Colonic mucosa (tissue), 4 donors: ENCODE measurements around the gene CGB7. TPM values are rescaled to one million over a fixed set of nuclear protein-coding genes. Genes with fewer than 3 reads are reported as not detected.
"Not testable (repeated sequence)": the region's sequence is repeated elsewhere in the genome, so short reads cannot be mapped to it uniquely, and the experiment has no call there.

ENCODE experiments used
- DNase-seq: peaks from one replicate; pipeline ENCODE4 v3.0.0-alpha.2; 2020
- H3K27ac ChIP-seq: fragments of 200-600 bp; one replicate; pipeline ENCODE4 v1.8.0; 2021
- H3K27me3 ChIP-seq: fragments of 200-600 bp; one replicate; pipeline ENCODE4 v1.8.0; 2021
- H3K36me3 ChIP-seq: fragments of 200-600 bp; one replicate; pipeline ENCODE4 v1.8.0; 2021
- H3K4me1 ChIP-seq: fragments of 200-600 bp; one replicate; pipeline ENCODE4 v1.8.0; 2021; ENCODE audit warnings: mild to moderate bottlenecking
- H3K4me3 ChIP-seq: fragments of 200-600 bp; one replicate; pipeline ENCODE4 v1.8.0; 2021
- H3K9ac ChIP-seq, 2 donors: one replicate each; pipeline ENCODE4 v1.7.0; 2013; ENCODE audit warnings: control low read depth in 2 of 2, low read depth in 2 of 2, low read length in 2 of 2
- H3K9me3 ChIP-seq: fragments of 200-600 bp; one replicate; pipeline ENCODE4 v1.8.0; 2021
- intact Hi-C: fragments of 100-400 bp; cut with DNase I; formaldehyde crosslinking; loops from one replicate; pipeline ENCODE4 v1.14.1; 2022
- total RNA-seq, 2 donors: library from RNA; stranded (reverse); fragmentation: NEBNext Ultra II Directional in 1 of 2; extraction: Animal tissue kit (Norgen Biotek cat#: 25700) in 1 of 2; gene quantifications; one replicate each; pipeline ENCODE4 v1.2.1, GENCODE V29; 2021
- TF ChIP-seq, protein P1 (sequence below): fragments of 200-600 bp; IDR thresholded peaks from one replicate; pipeline ENCODE4 v1.8.0; 2022; ENCODE audit warnings: antibody characterized with exemption, mild to moderate bottlenecking
- donor health status: healthy.
- donor health status: DM: no; HTN: no; CAD: no.
- donor health status: DM: no; HTN: no; CAD: no.

Gene CGB7
- total RNA-seq, 2 donors from 2014 or later: not detected

DNA sequence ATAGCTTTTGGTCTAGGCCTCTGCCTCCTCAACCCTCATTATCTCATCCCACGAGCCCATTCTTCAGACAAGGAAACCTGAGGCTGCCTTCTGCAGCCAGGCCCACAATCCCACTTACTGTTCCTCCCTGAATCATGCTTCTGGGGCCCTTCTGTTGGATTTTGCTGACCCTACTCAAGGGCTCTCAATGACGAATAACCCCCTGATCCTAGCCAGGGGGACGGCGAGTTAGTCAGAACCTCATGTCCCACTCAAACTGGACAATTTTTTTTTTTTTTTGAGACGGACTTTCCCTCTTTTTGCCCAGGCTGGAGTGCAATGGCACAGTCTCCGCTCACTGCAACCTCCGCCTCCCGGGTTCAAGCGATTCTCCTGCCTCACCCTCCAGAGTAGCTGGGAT is 35.4 kb downstream of the CGB7 start:
- H3K4me3 ChIP-seq: no peak overlapping the region
- TF ChIP-seq, protein P1, sequence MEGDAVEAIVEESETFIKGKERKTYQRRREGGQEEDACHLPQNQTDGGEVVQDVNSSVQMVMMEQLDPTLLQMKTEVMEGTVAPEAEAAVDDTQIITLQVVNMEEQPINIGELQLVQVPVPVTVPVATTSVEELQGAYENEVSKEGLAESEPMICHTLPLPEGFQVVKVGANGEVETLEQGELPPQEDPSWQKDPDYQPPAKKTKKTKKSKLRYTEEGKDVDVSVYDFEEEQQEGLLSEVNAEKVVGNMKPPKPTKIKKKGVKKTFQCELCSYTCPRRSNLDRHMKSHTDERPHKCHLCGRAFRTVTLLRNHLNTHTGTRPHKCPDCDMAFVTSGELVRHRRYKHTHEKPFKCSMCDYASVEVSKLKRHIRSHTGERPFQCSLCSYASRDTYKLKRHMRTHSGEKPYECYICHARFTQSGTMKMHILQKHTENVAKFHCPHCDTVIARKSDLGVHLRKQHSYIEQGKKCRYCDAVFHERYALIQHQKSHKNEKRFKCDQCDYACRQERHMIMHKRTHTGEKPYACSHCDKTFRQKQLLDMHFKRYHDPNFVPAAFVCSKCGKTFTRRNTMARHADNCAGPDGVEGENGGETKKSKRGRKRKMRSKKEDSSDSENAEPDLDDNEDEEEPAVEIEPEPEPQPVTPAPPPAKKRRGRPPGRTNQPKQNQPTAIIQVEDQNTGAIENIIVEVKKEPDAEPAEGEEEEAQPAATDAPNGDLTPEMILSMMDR: no peak
- no peaks in the 10 kb centered on the region for H3K36me3 ChIP-seq
- no peaks in the 10 kb centered on the region for H3K9me3 ChIP-seq
- intact Hi-C loops: no loop called here
- H3K27me3 ChIP-seq: peaks cover 4% of the 10 kb centered on the region
- H3K4me1 ChIP-seq: peaks cover 7% of the 10 kb centered on the region
- DNase-seq: no peak
- H3K9ac ChIP-seq: no peak overlapping the region
- no peak overlapping the region for H3K27ac ChIP-seq

DNA sequence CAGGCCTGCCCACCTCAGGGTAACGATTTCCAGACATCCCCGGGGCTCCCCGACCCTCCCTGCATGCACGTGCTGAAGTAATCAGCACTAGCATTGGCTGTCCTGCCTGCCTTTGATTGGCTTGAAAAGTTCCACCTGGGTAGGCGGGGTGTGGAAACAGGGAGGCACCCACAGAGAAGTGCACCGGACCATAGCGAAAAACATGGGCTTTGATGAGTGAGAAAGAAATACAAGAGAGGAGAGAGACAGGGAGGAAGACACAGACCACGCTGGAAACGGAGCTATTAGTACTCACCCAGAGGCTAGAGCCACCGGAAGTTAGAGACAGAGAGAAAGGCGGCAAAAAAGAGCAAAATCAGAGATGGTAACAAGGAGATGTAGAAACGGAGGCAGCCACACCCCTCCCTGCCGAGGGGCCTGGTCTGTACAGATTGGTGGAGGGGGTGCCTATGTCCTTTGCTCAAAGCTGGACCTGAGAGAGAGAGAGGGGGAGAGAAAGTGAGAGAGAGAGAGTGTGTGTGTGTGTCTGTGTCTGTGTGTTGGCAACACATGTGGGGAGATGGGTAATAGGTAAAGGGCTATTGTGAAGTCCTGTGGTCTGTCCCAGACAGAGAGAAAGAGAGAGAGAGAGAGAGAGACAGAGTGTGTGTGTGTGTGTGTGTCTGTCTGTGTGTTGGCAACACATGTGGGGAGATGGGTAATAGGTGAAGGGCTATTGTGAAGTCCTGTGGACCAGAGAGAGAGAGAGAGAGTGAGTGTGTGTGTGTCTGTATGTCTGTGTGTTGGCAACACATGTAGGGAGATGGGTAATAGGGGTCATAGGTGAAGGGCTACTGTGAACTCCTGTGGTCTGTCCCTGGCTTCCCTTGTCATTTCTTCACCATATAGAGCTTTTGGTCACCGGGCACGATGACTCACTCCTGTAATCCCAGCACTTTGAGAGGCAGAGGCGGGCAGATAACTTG is 36.3 kb downstream of the CGB7 start:
- Histone ChIP-seq H3K27me3 (peaks cover 4% of the 10 kb centered on the region), H3K9me3 (no peaks in the 10 kb centered on the region), H3K4me3 (no peak overlapping the region), H3K27ac (no peak overlapping the region), H3K36me3 (no peaks in the 10 kb centered on the region), H3K4me1 (peaks cover 7% of the 10 kb centered on the region), H3K9ac (no peak overlapping the region)
- no peak for DNase-seq
- TF ChIP-seq, protein P1: no peak
- intact Hi-C loops: no loop called here

DNA sequence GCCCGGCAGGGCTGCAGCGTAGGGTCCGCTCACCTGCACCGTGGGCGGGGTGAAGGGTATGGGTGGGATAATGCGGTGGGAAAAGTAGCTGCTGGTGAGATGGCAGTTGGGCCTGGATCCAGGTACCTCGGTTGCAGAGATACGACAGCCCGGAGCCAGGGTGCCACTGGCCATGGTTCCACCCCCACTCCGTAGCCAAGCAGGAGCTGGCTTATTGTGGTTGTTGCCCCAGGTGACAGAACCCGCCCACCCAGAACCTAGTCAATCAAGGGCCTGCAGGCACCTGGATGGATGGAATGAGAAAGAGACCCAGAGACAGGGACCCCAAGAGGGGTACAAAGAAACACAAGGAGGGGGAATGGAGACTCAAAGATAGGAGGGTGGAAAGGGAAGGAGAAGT is 37.2 kb downstream of the CGB7 start:
- TF ChIP-seq, protein P1: no peak
- intact Hi-C loops: no loop called here
- Histone ChIP-seq H3K4me1 (peaks cover 7% of the 10 kb centered on the region), H3K9me3 (no peaks in the 10 kb centered on the region), H3K27ac (no peak overlapping the region), H3K4me3 (no peak overlapping the region), H3K36me3 (no peaks in the 10 kb centered on the region), H3K27me3 (peaks cover 4% of the 10 kb centered on the region), H3K9ac (no peak overlapping the region)
- no peak for DNase-seq

DNA sequence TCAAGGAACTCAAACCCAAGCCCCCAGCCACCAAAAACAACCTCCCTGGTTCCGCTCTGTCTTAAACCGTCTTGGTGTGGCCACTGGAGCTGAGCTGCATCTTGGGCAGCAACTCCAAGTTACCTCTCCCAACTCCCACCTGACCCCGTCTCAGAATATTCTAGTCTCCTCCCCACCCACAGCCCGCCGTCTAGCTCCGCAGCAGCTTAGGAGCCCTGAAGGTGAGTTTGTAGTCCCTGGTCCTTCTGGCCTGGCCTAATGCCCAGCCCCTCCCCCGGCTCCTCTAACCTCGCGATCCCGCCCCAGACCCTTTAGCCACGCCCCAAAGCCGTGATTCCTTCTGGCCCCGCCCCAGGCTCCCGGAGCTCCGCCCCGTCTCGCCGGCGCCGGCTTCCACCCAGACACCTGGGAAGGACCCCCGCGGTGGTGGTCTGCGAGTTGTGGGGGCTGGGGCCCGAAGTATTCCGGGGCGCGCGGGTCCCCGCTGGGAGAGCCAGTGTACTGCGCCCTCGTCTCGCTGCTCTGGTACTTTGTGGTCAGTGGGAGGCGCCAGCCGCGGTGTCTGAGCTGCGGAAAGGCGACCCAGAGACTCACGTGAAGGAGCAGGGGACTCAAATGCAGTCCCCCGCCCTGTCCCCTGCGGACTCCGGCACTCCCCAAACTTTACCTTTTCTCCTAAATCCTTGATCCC is 38.2 kb downstream of the CGB7 start:
- Histone ChIP-seq H3K9ac (peak overlapping the region in 1 of 2 donors; percentile 56), H3K27me3 (peaks cover 4% of the 10 kb centered on the region), H3K9me3 (no peaks in the 10 kb centered on the region), H3K4me3 (peak overlapping the region; percentile 31), H3K4me1 (peaks cover 7% of the 10 kb centered on the region), H3K27ac (no peak overlapping the region), H3K36me3 (no peaks in the 10 kb centered on the region)
- DNase-seq: peak; percentile 92
- intact Hi-C loops: no loop called here
- TF ChIP-seq, protein P1: no peak

DNA sequence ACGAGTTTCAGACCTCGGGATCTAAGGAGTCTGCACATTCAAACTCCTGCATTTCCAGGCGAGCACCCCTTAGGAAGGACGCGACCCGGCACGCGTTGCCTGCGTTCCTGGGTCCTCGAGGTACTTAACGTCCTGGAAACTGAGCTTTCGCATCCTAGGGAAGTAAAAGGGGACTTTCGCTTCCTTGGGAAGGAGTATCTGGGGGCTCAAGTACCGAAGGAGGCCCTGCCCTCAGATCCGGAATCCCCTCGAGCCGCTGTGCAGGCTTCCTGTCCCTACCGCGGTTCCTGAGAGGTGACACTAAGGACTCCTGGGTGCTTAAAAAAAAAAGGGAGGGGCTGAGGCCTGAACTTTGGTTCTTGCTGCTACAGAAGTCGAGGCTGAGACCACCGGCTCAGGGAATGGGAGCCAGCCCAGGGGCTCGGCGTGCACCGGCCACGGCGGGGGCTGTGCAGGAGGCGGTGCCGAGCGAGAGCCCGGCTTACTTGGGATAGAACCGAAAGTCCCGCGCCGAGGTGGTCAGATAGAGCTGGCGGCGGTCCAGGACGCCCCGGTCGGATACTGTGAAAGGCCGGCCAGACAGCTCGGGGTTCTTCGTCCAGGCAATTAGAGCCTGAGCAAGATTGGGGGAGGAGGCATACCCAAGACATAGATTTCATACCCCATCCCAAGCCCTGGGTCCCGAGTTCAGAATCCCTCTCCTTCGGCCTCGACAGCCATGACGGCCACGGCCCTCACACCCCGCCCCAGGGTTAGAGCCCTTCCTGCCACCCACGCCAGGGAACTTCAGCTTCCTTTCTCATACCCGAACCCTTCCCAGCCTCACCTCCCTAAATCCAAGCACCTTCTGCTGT is 38.9 kb downstream of the CGB7 start:
- H3K36me3 ChIP-seq, intact Hi-C loops, H3K27me3 ChIP-seq, H3K4me1 ChIP-seq, H3K27ac ChIP-seq, H3K9me3 ChIP-seq: not testable (repeated sequence)
- H3K4me3 ChIP-seq: peak overlapping the region; percentile 31
- peak; percentile 32 for DNase-seq
- peak overlapping the region; percentile 46 to 56 for H3K9ac ChIP-seq
